ENCODE data around the gene FOXP1. TPM values are rescaled to one million over a fixed set of nuclear protein-coding genes. Genes with fewer than 3 reads are reported as not detected.

Gene FOXP1
- total RNA-seq, 1 experiment from 2014 or later, result 58.4 TPM

GRCh38 chr3:71360764-71361163 lies 222.8 kb downstream of the FOXP1 start:
- Histone ChIP-seq H3K4me3 (ENCODE audit: low read depth, low read length, poor library complexity, severe bottlenecking) (no peak overlapping the region), H3K27me3 (replicated peaks; ENCODE audit: insufficient read depth, low read depth, low read length, poor library complexity) (no peaks in the 10 kb centered on the region), H3K9me3 (ENCODE audit: low read depth, low read length, poor library complexity, severe bottlenecking) (no peaks in the 10 kb centered on the region), H3K27ac (ENCODE audit: low read depth, low read length, poor library complexity, severe bottlenecking) (no peak overlapping the region), H3K36me3 (ENCODE audit: insufficient read depth, low read length, poor library complexity, severe bottlenecking) (no peaks in the 10 kb centered on the region), H3K4me1 (ENCODE audit: insufficient read depth, low read length, poor library complexity, severe bottlenecking) (no peaks in the 10 kb centered on the region)
- BruUV-seq (replicated peaks), result no TSS peak
- POLR2A ChIA-PET (ENCODE audit: low non-redundant PET), result no interaction called here
- CTCF ChIA-PET, result no interaction called here
- TF ChIP-seq EZH2 (IDR thresholded peaks at IDR 0.05; ENCODE audit: borderline replicate concordance, low read depth, low read length, poor library complexity, severe bottlenecking) (no peak), CTCF (conservative IDR thresholded peaks at IDR 0.05; ENCODE audit: low read depth, low read length) (no peak)
- no peak for DNase-seq (ENCODE audit: low spot score)
- intact Hi-C loops (cut with micrococcal nuclease; ENCODE audit: unreplicated experiment), result no loop called here

DNA sequence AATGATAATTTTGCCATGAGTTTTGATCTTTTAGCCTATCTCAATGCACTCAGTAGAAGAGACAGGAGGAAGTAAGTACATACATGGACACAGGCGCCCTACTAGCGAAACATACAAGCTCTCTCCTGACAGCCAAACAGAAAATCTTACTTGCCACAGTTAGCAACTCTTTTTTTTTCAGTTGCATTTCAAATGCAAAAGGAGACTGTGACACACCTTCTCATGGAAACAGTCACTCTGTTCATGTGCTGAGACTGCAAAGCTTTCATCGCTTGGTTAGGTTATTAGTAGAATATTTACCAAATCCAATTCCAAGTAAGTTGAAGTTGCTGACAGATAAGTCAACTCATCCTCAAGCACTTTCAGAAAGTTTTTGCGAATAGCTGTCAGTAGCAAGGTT lies 223.3 kb downstream of the FOXP1 start:
- BruUV-seq (replicated peaks), result no TSS peak

DNA sequence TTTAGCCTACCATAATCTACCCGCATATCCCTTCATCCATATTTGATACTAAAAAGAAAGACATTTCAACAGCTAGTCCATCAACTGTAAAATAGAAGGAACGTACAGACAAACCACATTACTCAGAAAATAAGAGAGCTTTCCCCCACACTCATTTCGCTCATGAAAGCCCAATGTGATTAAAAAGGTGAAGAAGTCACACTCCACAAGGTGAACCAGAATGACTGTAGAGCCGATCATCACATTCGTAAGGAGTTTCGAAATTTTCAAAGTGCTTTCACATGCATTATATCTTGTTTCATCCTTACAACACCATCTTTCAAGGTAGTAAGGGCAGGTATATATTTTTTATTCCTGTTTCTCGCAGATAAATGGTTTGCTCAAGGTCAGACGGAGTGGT lies 225.3 kb downstream of the FOXP1 start:
- no peak overlapping the region for H3K4me3 ChIP-seq (ENCODE audit: low read depth, low read length, poor library complexity, severe bottlenecking)
- no TSS peak for BruUV-seq (replicated peaks)
- no peaks in the 10 kb centered on the region for H3K9me3 ChIP-seq (ENCODE audit: low read depth, low read length, poor library complexity, severe bottlenecking)
- H3K27me3 ChIP-seq (replicated peaks; ENCODE audit: insufficient read depth, low read depth, low read length, poor library complexity), result no peaks in the 10 kb centered on the region
- intact Hi-C loops (cut with micrococcal nuclease; ENCODE audit: unreplicated experiment), result no loop called here
- ChIA-PET POLR2A (ENCODE audit: low non-redundant PET) (no interaction called here), CTCF (no interaction called here)
- no peak for DNase-seq (ENCODE audit: low spot score)
- H3K27ac ChIP-seq (ENCODE audit: low read depth, low read length, poor library complexity, severe bottlenecking), result no peak overlapping the region
- no peaks in the 10 kb centered on the region for H3K36me3 ChIP-seq (ENCODE audit: insufficient read depth, low read length, poor library complexity, severe bottlenecking)
- no peak for TF ChIP-seq CTCF (conservative IDR thresholded peaks at IDR 0.05; ENCODE audit: low read depth, low read length)
- TF ChIP-seq EZH2 (IDR thresholded peaks at IDR 0.05; ENCODE audit: borderline replicate concordance, low read depth, low read length, poor library complexity, severe bottlenecking), result no peak
- H3K4me1 ChIP-seq (ENCODE audit: insufficient read depth, low read length, poor library complexity, severe bottlenecking), result no peaks in the 10 kb centered on the region

More for the DNA sequence above, 223.3 kb downstream of the FOXP1 start:
- intact Hi-C loops (cut with micrococcal nuclease; ENCODE audit: unreplicated experiment), result no loop called here
- no peaks in the 10 kb centered on the region for H3K9me3 ChIP-seq (ENCODE audit: low read depth, low read length, poor library complexity, severe bottlenecking)
- no peak overlapping the region for H3K4me3 ChIP-seq (ENCODE audit: low read depth, low read length, poor library complexity, severe bottlenecking)
- no peak overlapping the region for H3K27ac ChIP-seq (ENCODE audit: low read depth, low read length, poor library complexity, severe bottlenecking)
- H3K27me3 ChIP-seq (replicated peaks; ENCODE audit: insufficient read depth, low read depth, low read length, poor library complexity), result no peaks in the 10 kb centered on the region
- no peaks in the 10 kb centered on the region for H3K4me1 ChIP-seq (ENCODE audit: insufficient read depth, low read length, poor library complexity, severe bottlenecking)
- POLR2A ChIA-PET (ENCODE audit: low non-redundant PET), result no interaction called here
- CTCF ChIA-PET, result no interaction called here
- H3K36me3 ChIP-seq (ENCODE audit: insufficient read depth, low read length, poor library complexity, severe bottlenecking), result no peaks in the 10 kb centered on the region
- TF ChIP-seq EZH2 (IDR thresholded peaks at IDR 0.05; ENCODE audit: borderline replicate concordance, low read depth, low read length, poor library complexity, severe bottlenecking) (no peak), CTCF (conservative IDR thresholded peaks at IDR 0.05; ENCODE audit: low read depth, low read length) (no peak)
- DNase-seq (ENCODE audit: low spot score), result no peak
